LNCAP (cell line): Measurements from ENCODE around the gene SLC4A1.

Experiments
- TF ChIP-seq, protein P1 (sequence below): fragments of 450-650 bp; IDR thresholded peaks from 2 replicates; pipeline ENCODE4 v1.5.1; 2017; ENCODE audit warnings: mild to moderate bottlenecking

SLC4A1 gene

DNA sequence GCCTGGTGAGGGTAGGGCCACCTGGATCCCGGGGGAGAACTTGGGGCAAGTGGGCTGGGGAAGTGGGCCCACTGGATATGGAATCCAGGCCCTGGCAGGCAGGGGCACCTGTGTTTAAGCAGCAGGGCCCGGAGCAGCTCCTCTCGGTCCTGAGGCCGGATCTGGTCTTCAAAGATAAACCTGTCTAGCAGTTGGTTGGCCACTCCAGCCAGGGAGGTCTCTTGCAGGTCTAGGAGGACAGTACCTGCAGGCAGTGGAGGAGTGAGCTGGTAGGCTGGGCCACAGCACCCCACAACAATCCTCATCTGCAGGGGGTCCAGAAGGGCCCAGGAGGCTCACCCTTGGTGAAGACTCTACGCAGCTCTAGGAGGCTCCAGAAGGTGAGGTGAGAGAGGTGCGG is 7.6 kb downstream of the SLC4A1 start:
- TF ChIP-seq, protein P1, sequence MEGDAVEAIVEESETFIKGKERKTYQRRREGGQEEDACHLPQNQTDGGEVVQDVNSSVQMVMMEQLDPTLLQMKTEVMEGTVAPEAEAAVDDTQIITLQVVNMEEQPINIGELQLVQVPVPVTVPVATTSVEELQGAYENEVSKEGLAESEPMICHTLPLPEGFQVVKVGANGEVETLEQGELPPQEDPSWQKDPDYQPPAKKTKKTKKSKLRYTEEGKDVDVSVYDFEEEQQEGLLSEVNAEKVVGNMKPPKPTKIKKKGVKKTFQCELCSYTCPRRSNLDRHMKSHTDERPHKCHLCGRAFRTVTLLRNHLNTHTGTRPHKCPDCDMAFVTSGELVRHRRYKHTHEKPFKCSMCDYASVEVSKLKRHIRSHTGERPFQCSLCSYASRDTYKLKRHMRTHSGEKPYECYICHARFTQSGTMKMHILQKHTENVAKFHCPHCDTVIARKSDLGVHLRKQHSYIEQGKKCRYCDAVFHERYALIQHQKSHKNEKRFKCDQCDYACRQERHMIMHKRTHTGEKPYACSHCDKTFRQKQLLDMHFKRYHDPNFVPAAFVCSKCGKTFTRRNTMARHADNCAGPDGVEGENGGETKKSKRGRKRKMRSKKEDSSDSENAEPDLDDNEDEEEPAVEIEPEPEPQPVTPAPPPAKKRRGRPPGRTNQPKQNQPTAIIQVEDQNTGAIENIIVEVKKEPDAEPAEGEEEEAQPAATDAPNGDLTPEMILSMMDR: no peak

DNA sequence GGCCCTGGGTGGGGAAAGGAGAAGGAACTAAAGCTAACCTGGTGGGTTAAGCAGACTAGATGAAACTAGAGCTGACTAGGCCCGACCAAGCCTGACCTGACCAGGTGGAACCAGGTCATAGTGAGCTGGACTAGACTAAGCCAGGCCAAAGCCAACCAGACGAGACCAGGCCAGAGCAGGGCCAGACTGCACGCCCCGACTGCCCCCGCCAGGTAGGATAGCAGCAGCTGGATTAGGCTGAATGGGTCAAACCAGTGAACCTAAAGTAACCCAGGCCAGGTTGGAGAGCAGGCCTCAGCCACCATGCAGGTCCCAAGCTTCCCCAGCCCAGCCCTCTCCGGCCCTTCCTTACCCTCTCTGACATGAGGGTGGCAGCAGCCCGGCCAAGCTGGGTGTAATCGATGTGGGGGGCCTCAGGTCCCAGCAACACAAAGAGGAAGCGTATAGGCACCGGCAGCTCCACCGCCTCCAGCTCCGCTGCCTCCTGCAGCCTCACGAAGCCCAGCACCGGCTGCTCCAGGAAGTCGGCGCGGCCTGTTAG is 9.1 kb downstream of the SLC4A1 start:
- TF ChIP-seq, protein P1: no peak

DNA sequence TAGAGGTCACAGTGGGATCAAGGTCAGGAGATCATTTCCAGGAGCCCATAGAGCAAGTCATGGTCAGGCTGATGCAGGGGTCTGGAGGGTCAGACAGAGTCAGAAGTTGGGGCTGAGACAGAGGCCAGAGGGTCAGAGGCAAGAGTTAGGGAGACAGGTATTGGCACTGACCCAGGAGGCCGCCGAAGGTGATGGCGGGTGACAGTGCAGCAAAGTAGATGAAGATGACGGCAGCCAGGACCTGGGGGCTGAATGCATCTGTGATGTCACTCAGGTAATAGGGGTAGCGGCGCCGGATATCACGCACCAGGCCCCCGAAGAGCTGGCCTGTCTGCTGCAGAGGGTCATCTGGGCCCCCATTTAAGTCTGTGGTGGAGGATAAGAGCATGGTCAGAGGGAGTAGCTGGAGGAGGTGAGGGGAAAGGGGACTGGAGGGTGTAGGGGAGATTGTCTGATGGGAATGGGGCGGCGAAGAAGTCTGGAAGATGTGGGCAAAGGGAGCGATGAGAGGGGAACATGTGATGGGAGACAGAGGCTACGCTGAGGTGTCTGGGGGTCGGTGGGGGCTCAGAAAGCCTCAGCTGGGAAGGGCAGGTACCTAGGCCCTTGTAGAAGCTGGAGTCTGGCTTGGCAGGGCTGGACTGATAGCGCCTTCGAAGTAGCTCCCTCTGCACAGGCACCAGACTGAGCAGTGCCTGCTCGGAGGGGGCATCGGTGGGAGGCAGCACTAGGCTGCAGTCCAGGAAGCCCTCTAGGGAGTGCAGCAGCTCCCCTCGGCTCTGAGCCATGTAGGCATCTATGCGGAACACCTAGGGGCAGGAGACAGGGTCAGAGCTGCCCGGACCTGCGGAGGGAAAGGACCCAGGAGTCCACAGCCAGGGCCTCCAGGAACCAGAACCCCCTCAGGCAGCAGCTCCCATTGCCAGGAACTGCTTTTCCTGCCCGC is 9.8 kb downstream of the SLC4A1 start:
- TF ChIP-seq, protein P1: no peak

DNA sequence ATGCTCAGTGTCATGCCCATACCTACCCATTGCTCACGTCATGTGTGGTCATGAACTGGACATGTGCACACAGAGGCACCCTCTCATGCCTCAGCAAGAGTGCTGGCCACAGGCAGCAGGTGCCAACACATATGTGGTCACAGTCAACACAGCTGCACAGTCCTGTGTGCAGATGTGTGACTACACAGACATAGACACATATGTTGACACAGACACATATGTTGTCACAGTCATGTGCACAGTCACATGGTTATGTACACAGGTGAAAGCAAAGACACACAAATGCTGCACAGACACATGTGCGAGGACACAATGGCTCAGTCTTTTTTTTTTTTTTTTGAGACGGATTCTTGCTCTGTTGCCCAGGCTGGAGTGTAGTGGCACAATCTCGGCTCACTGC is 11.3 kb downstream of the SLC4A1 start:
- TF ChIP-seq, protein P1: no peak

DNA sequence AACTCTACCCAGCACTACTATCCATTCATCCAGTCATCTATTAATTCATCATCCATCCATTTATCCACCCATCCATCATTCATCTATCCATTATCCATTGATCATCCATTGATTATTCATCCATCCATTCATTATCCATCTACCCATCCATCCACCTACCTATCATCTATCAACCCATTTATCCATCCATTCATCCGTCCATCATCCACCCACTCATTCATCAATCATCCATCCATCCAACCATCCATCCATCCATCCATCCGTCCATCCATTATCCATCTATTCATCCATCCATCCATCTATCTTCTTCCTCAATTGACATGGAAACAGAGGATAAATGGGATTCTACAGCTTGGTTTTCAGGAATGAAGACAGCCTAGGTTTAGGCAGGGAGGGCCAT is 12.0 kb downstream of the SLC4A1 start:
- TF ChIP-seq, protein P1: no peak

DNA sequence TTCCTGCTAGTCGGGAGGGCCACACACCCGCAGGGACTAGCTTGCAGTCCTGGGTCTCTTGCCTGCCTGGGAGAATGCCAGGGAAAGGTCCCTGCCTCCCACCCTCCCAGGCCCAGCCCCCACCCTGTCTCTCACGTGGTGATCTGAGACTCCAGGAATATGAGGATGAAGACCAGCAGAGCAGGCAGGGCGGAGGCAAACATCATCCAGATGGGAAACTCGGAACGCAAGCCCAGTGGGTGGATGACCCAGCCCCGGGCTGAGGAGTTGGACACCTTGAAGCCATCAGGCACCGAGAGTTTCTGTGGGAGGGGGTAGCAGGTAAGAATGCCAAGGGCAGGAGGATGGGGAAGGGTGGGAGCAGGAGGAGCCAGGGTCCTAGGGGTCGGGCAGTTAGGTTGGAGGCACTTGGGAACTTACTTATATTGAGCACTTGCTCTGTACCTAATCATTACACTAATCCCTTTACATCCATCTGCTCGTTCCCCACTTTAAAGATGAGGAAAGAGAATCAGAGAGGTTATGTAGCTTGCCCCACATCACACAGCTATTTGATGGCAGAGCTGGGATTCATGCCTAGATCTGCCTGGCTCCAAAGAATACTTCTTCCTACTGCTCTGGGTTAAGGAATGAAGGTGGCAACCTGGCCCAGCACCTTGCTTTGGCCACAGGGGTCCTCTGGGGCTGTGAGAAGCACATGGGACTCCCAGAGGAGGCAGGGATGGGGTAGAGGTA is 13.4 kb downstream of the SLC4A1 start:
- TF ChIP-seq, protein P1: no peak

DNA sequence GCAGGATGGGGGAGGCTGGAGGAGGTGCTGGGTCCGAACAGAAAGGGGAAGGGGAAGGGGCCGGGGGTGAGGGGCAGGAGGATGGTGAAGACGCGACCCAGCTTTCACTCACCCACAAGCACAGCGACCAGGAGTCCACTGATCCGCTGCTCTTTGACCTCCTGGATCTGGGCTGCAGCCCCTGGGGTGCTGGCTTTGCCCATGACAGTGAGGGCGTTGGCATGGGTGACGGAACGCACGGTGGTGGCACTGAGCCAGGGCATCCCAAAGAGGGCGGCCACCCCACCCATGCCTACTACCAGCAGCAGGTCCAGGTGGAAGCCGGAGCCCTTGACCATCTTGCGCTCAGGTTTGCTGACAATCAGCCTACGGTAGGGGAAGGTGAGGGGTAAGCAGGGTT is 14.9 kb downstream of the SLC4A1 start:
- TF ChIP-seq, protein P1: no peak
